ENCODE measurements around the gene DPP6.
"Not testable (repeated sequence)": the region's sequence is repeated elsewhere in the genome, so short reads cannot be mapped to it uniquely, and the experiment has no call there.

DPP6 gene

GRCh38 chr7:154666768-154667167 lies 614.6 kb downstream of the DPP6 start:
- DNase-seq (ENCODE audit: low spot score), result no peak

GRCh38 chr7:154672659-154673415 lies 620.6 kb downstream of the DPP6 start:
- DNase-seq (ENCODE audit: low spot score), result no peak

- DNase-seq (ENCODE audit: low spot score), result no peak
These were observed 622.0 kb downstream of the DPP6 start for GRCh38 chr7:154674191-154674590.

- no peak for DNase-seq (ENCODE audit: low spot score)
These were observed 623.4 kb downstream of the DPP6 start for GRCh38 chr7:154675560-154675959.

GRCh38 chr7:154676033-154676421 lies 623.8 kb downstream of the DPP6 start:
- DNase-seq (ENCODE audit: low spot score), result not testable (repeated sequence)

GRCh38 chr7:154676422-154677073 lies 624.4 kb downstream of the DPP6 start:
- no peak for DNase-seq (ENCODE audit: low spot score)

- no peak for DNase-seq (ENCODE audit: low spot score)
These were observed 625.3 kb downstream of the DPP6 start for GRCh38 chr7:154677454-154677853.

- DNase-seq (ENCODE audit: low spot score), result not testable (repeated sequence)
These were observed 625.9 kb downstream of the DPP6 start for GRCh38 chr7:154678001-154678550.

- DNase-seq (ENCODE audit: low spot score), result no peak
These were observed 627.3 kb downstream of the DPP6 start for GRCh38 chr7:154679379-154680053.

- no peak for DNase-seq (ENCODE audit: low spot score)
These were observed 628.9 kb downstream of the DPP6 start for GRCh38 chr7:154680894-154681659.

- DNase-seq (ENCODE audit: low spot score), result no peak
These were observed 629.8 kb downstream of the DPP6 start for GRCh38 chr7:154682003-154682402.

- no peak for DNase-seq (ENCODE audit: low spot score)
These were observed 632.7 kb downstream of the DPP6 start for GRCh38 chr7:154684666-154685563.

GRCh38 chr7:154685564-154685901 lies 633.3 kb downstream of the DPP6 start:
- no peak for DNase-seq (ENCODE audit: low spot score)

- DNase-seq (ENCODE audit: low spot score), result no peak
These were observed 634.1 kb downstream of the DPP6 start for GRCh38 chr7:154686305-154686704.

- DNase-seq (ENCODE audit: low spot score), result no peak
These were observed 636.8 kb downstream of the DPP6 start for GRCh38 chr7:154688952-154689351.

GRCh38 chr7:154690411-154690810 lies 638.2 kb downstream of the DPP6 start:
- DNase-seq (ENCODE audit: low spot score), result no peak

- no peak for DNase-seq (ENCODE audit: low spot score)
These were observed 641.5 kb downstream of the DPP6 start for GRCh38 chr7:154693661-154694060.

GRCh38 chr7:154695836-154696235 lies 643.6 kb downstream of the DPP6 start:
- no peak for DNase-seq (ENCODE audit: low spot score)

GRCh38 chr7:154696556-154696955 lies 644.4 kb downstream of the DPP6 start:
- DNase-seq (ENCODE audit: low spot score), result no peak

- DNase-seq (ENCODE audit: low spot score), result no peak
These were observed 646.6 kb downstream of the DPP6 start for GRCh38 chr7:154698726-154699291.

GRCh38 chr7:154699417-154699816 lies 647.2 kb downstream of the DPP6 start:
- DNase-seq (ENCODE audit: low spot score), result no peak

Data from left forelimb (tissue), 1 donor.